Cerebellar nuclear complex (tissue), 1 donor: ENCODE data around the gene PITPNM3.

ENCODE experiments used
- DNase-seq, 2 experiments: peaks; one replicate each; lab custom pipeline; 2025; lab: John Stamatoyannopoulos, UW

The PITPNM3 gene

DNA sequence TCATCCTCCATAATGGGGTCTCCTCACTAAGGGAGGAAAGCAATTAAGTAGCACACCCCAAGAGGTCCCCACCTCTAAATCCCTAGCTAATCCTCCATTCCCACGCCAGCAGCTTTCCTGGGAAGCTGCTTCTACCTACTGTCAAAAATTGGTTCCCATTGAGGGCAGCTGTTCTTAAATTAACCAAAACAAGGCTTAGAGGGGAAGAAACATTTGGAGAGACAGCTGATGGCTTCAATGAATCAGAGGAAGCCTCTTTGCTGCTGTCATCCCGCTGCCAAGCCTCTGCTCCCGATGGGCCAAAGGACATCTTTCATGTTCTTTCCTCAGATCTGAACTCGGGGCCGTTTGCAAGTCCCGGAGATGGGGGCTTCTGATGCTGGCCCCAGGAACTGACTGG is 148.1 kb downstream of the PITPNM3 start:
- no peak for DNase-seq

DNA sequence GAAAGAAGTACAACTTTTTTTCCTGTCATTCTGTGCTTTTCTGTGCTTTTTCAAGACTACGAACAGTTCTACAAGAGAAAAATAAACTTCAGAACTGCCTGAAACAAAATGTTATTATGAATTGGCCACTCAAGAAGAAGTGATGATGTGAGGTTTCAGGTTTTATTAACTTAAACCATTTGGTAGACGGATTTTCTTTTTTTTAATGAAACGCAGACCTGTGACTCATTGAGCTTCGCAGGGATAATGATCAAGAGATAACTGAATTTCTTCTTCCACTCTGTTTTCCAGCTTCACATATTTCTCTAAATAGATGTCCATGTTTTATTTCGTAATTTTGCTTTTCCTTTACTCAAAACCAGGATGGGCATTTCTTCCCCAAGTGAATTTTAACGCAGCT is 154.1 kb downstream of the PITPNM3 start:
- no peak for DNase-seq
